Stimulated activated naive CD8-positive, alpha-beta T cell treated with anti-CD3 and anti-CD28 coated beads, Interleukin-15, amount 100 ng/mL, for 72 hours (primary cell): ENCODE measurements around the gene CCM2L.

Experiments
- ATAC-seq: fragments of 150-1000 bp; cut with Tn5 transposase; 2 replicates; pipeline ENCODE4 v1.10.0; 2021; ENCODE audit warnings: mild to moderate bottlenecking, moderate library complexity
- DNase-seq, 2 donors: peaks; one replicate each; pipeline ENCODE4 v3.0.0; 2021 to 2022
- H3K27ac Mint-ChIP-seq, 2 donors: one replicate each; pipeline ENCODE4 v1.8.0; 2022; ENCODE audit warnings: mild to moderate bottlenecking in 2 of 2, mixed read lengths in 2 of 2, moderate library complexity in 2 of 2
- H3K27me3 Mint-ChIP-seq: one replicate; pipeline ENCODE4 v1.8.0; 2022; ENCODE audit warnings: mixed read lengths
- H3K4me1 Mint-ChIP-seq: one replicate; pipeline ENCODE4 v1.8.0; 2022; ENCODE audit warnings: mild to moderate bottlenecking, mixed read lengths
- H3K4me3 Mint-ChIP-seq, 2 donors: one replicate each; pipeline ENCODE4 v1.8.0; 2022; ENCODE audit warnings: mild to moderate bottlenecking in 2 of 2, mixed read lengths in 2 of 2, moderate library complexity in 1 of 2
- H3K9me3 Mint-ChIP-seq, 2 donors: one replicate each; pipeline ENCODE4 v1.8.0; 2022; ENCODE audit warnings: mixed read lengths in 2 of 2

Gene CCM2L

GRCh38 chr20:32010101-32010500, at the start of gene CCM2L:
CCM2L (plus strand) TSS chr20:32010438; CDS start chr20:32010455, 17 bp downstream.
- Mint-ChIP-seq H3K27me3 (peaks cover 15% of the 10 kb centered on the region), H3K9me3 (no peaks in the 10 kb centered on the region), H3K4me1 (peaks cover 7% of the 10 kb centered on the region), H3K27ac (no peak within 1 kb of the TSS), H3K4me3 (no peak within 1 kb of the TSS)
- ATAC-seq (no peak), DNase-seq (no peak)

- Mint-ChIP-seq H3K4me3 (no peak overlapping the region), H3K4me1 (no peaks in the 10 kb centered on the region), H3K9me3 (no peaks in the 10 kb centered on the region), H3K27me3 (peaks cover 66% of the 10 kb centered on the region), H3K27ac (no peak overlapping the region)
- no peak for DNase-seq
- ATAC-seq = no peak
These were observed 47.5 kb upstream of the CCM2L start for GRCh38 chr20:31962761-31963160.

GRCh38 chr20:31963889-31964288, 46.3 kb upstream of the CCM2L start:
- Mint-ChIP-seq H3K4me1 (peaks cover 9% of the 10 kb centered on the region), H3K27ac (no peak overlapping the region), H3K4me3 (no peak overlapping the region), H3K27me3 (peaks cover 72% of the 10 kb centered on the region), H3K9me3 (no peaks in the 10 kb centered on the region)
- DNase-seq (no peak), ATAC-seq (no peak)

GRCh38 chr20:31966991-31967655, 43.1 kb upstream of the CCM2L start:
- H3K27me3 Mint-ChIP-seq = peaks cover 76% of the 10 kb centered on the region

GRCh38 chr20:31967830-31968249, 42.4 kb upstream of the CCM2L start, which contains the start of gene XKR7:
XKR7 (plus strand) TSS chr20:31968151; CDS start chr20:31968176, 25 bp downstream.
- DNase-seq (peak in 1 of 2 donors; percentile 18), ATAC-seq (peak; percentile 70)
- Mint-ChIP-seq H3K4me1 (peaks cover 10% of the 10 kb centered on the region), H3K9me3 (no peaks in the 10 kb centered on the region), H3K4me3 (peak within 1 kb of the TSS; percentile 84 to 94), H3K27ac (no peak within 1 kb of the TSS), H3K27me3 (peaks cover 75% of the 10 kb centered on the region)

More at GRCh38 chr20:31966991-31967655, 43.1 kb upstream of the CCM2L start:
- H3K4me1 Mint-ChIP-seq = peaks cover 10% of the 10 kb centered on the region
- peak overlapping the region; percentile 59 to 79 for H3K4me3 Mint-ChIP-seq
- DNase-seq = no peak
- H3K27ac Mint-ChIP-seq = no peak overlapping the region
- ATAC-seq = no peak
- H3K9me3 Mint-ChIP-seq = no peaks in the 10 kb centered on the region

GRCh38 chr20:31968291-31969126, 41.7 kb upstream of the CCM2L start:
- H3K9me3 Mint-ChIP-seq = no peaks in the 10 kb centered on the region
- ATAC-seq (peak; percentile 94), DNase-seq (peak; percentile 84 to 90)
- peaks cover 10% of the 10 kb centered on the region for H3K4me1 Mint-ChIP-seq
- no peak overlapping the region for H3K27ac Mint-ChIP-seq
- peak overlapping the region; percentile 84 to 94 for H3K4me3 Mint-ChIP-seq
- H3K27me3 Mint-ChIP-seq = peaks cover 80% of the 10 kb centered on the region

- Mint-ChIP-seq H3K9me3 (no peaks in the 10 kb centered on the region), H3K4me1 (peaks cover 10% of the 10 kb centered on the region), H3K27ac (no peak overlapping the region), H3K27me3 (peaks cover 88% of the 10 kb centered on the region), H3K4me3 (no peak overlapping the region)
- DNase-seq (no peak), ATAC-seq (no peak)
These were observed 40.2 kb upstream of the CCM2L start for GRCh38 chr20:31969991-31970390.

- Mint-ChIP-seq H3K4me3 (no peak overlapping the region), H3K27me3 (peaks cover 77% of the 10 kb centered on the region), H3K27ac (no peak overlapping the region), H3K9me3 (no peaks in the 10 kb centered on the region), H3K4me1 (peaks cover 10% of the 10 kb centered on the region)
- ATAC-seq = no peak
- DNase-seq = no peak
These were observed 37.7 kb upstream of the CCM2L start for GRCh38 chr20:31972471-31973021.

GRCh38 chr20:31974296-31974695, 35.9 kb upstream of the CCM2L start:
- no peak overlapping the region for H3K4me3 Mint-ChIP-seq
- ATAC-seq = no peak
- H3K27me3 Mint-ChIP-seq = peaks cover 62% of the 10 kb centered on the region
- H3K9me3 Mint-ChIP-seq = no peaks in the 10 kb centered on the region
- H3K27ac Mint-ChIP-seq = no peak overlapping the region
- no peaks in the 10 kb centered on the region for H3K4me1 Mint-ChIP-seq
- no peak for DNase-seq

- DNase-seq = no peak
- Mint-ChIP-seq H3K9me3 (no peaks in the 10 kb centered on the region), H3K4me3 (no peak overlapping the region), H3K27me3 (peaks cover 55% of the 10 kb centered on the region), H3K27ac (no peak overlapping the region), H3K4me1 (no peaks in the 10 kb centered on the region)
- no peak for ATAC-seq
These were observed 35.2 kb upstream of the CCM2L start for GRCh38 chr20:31974951-31975487.

- Mint-ChIP-seq H3K9me3 (no peaks in the 10 kb centered on the region), H3K27ac (no peak overlapping the region), H3K4me3 (no peak overlapping the region), H3K4me1 (no peaks in the 10 kb centered on the region), H3K27me3 (peaks cover 47% of the 10 kb centered on the region)
- no peak for DNase-seq
- no peak for ATAC-seq
These were observed 34.4 kb upstream of the CCM2L start for GRCh38 chr20:31975874-31976273.

GRCh38 chr20:31977080-31977479, 33.2 kb upstream of the CCM2L start:
- Mint-ChIP-seq H3K4me1 (no peaks in the 10 kb centered on the region), H3K27me3 (peaks cover 48% of the 10 kb centered on the region)
- ATAC-seq = no peak

GRCh38 chr20:31979713-31980426, 30.4 kb upstream of the CCM2L start:
- Mint-ChIP-seq H3K9me3 (no peaks in the 10 kb centered on the region), H3K4me3 (no peak overlapping the region), H3K27me3 (peaks cover 32% of the 10 kb centered on the region), H3K27ac (no peak overlapping the region), H3K4me1 (no peaks in the 10 kb centered on the region)
- ATAC-seq (no peak), DNase-seq (no peak)

More at GRCh38 chr20:31977080-31977479, 33.2 kb upstream of the CCM2L start:
- no peak overlapping the region for H3K27ac Mint-ChIP-seq
- DNase-seq = no peak
- H3K4me3 Mint-ChIP-seq = no peak overlapping the region
- H3K9me3 Mint-ChIP-seq = no peaks in the 10 kb centered on the region

GRCh38 chr20:31981784-31982183, 28.5 kb upstream of the CCM2L start:
- Mint-ChIP-seq H3K27me3 (peaks cover 19% of the 10 kb centered on the region), H3K4me3 (no peak overlapping the region), H3K9me3 (no peaks in the 10 kb centered on the region), H3K4me1 (no peaks in the 10 kb centered on the region), H3K27ac (no peak overlapping the region)
- no peak for DNase-seq
- no peak for ATAC-seq

GRCh38 chr20:31984981-31985471, 25.2 kb upstream of the CCM2L start:
- H3K27me3 Mint-ChIP-seq = peaks cover 16% of the 10 kb centered on the region
- peaks cover 9% of the 10 kb centered on the region for H3K4me1 Mint-ChIP-seq
- H3K4me3 Mint-ChIP-seq = no peak overlapping the region
- ATAC-seq (no peak), DNase-seq (no peak)
- no peaks in the 10 kb centered on the region for H3K9me3 Mint-ChIP-seq
- H3K27ac Mint-ChIP-seq = no peak overlapping the region
